HepG2 (cell line): ENCODE measurements around the gene IRF2. TPM values are rescaled to one million over a fixed set of nuclear protein-coding genes. Genes with fewer than 3 reads are reported as not detected.
A peak's percentile ranks its signal among the peaks of the same experiment; 100 is the strongest.

ENCODE experiments used
- ATM ChIP-seq: fragments of 450-650 bp; IDR thresholded peaks from 2 replicates; pipeline ENCODE4 v1.7.1; 2017; ENCODE audit warnings: mild to moderate bottlenecking, borderline replicate concordance
- CHCHD3 ChIP-seq: sonication (generic); formaldehyde crosslinking; IDR thresholded peaks from 2 replicates; pipeline ENCODE4 v1.8.0; 2022; ENCODE audit warnings: mild to moderate bottlenecking, missing genetic modification reagents, moderate library complexity
- JARID2 ChIP-seq: sonication (generic); formaldehyde crosslinking; IDR thresholded peaks from 2 replicates; pipeline ENCODE4 v1.8.1; 2023; ENCODE audit warnings: missing genetic modification reagents, inconsistent platforms; ENCODE audit not compliant: insufficient replicate concordance
- POGK ChIP-seq: sonication (generic); formaldehyde crosslinking; conservative IDR thresholded peaks from 2 replicates; pipeline ENCODE4 v1.8.0; 2022; ENCODE audit warnings: mild to moderate bottlenecking, moderate library complexity, missing genetic modification reagents
- SP1 ChIP-seq, 2 experiments: fragments of 450-650 bp in 1 of 2; sonication (generic) in 1 of 2; formaldehyde crosslinking in 1 of 2; IDR thresholded peaks; 2 replicates each; pipeline versions ENCODE4 v1.4.0 to v1.6.1; 2016 to 2020; ENCODE audit warnings: missing genetic modification reagents in 1 of 2
- TOPORS ChIP-seq: sonication (generic); formaldehyde crosslinking; IDR thresholded peaks from 2 replicates; pipeline ENCODE4 v1.8.0; 2023; ENCODE audit warnings: mild to moderate bottlenecking, missing genetic modification reagents
- TP53 ChIP-seq: sonication (generic); formaldehyde crosslinking; conservative IDR thresholded peaks from 2 replicates; pipeline ENCODE4 v1.4.0; 2020; ENCODE audit warnings: missing genetic modification reagents
- YEATS2 ChIP-seq: sonication (generic); formaldehyde crosslinking; IDR thresholded peaks from 2 replicates; pipeline ENCODE4 v1.4.0; 2020; ENCODE audit warnings: missing genetic modification reagents, borderline replicate concordance
- ZBTB49 ChIP-seq: sonication (generic); formaldehyde crosslinking; IDR thresholded peaks from 2 replicates; pipeline ENCODE4 v1.4.0; 2020; ENCODE audit warnings: missing genetic modification reagents, borderline replicate concordance
- ZIK1 ChIP-seq: sonication (generic); formaldehyde crosslinking; IDR thresholded peaks from 2 replicates; pipeline ENCODE4 v1.5.0; 2020; ENCODE audit warnings: mild to moderate bottlenecking, low read depth, missing genetic modification reagents, borderline replicate concordance
- ZMAT5 ChIP-seq: sonication (generic); formaldehyde crosslinking; IDR thresholded peaks from 2 replicates; pipeline ENCODE4 v1.5.0; 2020; ENCODE audit warnings: mild to moderate bottlenecking, low read depth, missing genetic modification reagents, borderline replicate concordance
- ZNF503 ChIP-seq: sonication (generic); formaldehyde crosslinking; IDR thresholded peaks from 2 replicates; pipeline ENCODE4 v1.4.0; 2020; ENCODE audit warnings: missing genetic modification reagents
- ZNF687 ChIP-seq: sonication (generic); formaldehyde crosslinking; IDR thresholded peaks from 2 replicates; pipeline ENCODE4 v1.5.1; 2020; ENCODE audit warnings: mild to moderate bottlenecking, missing genetic modification reagents, moderate library complexity
- ZNF776 ChIP-seq: sonication (generic); formaldehyde crosslinking; IDR thresholded peaks from 2 replicates; pipeline ENCODE4 v1.4.0; 2020; ENCODE audit warnings: mild to moderate bottlenecking, missing genetic modification reagents
- ZNF780A ChIP-seq: sonication (generic); formaldehyde crosslinking; IDR thresholded peaks from 2 replicates; pipeline ENCODE4 v1.8.0; 2022; ENCODE audit warnings: mild to moderate bottlenecking, missing genetic modification reagents, moderate library complexity
- polyA plus RNA-seq, 8 experiments: library from polyadenylated mRNA; depleted of rRNA in 3 of 8; stranded (reverse) in 7 of 8; unstranded in 1 of 8; fragments of >200 nt; fragmentation: Illumina TruSeq in 4 of 8; extraction: Trizol in 4 of 8; gene quantifications; 2 replicates each; pipeline versions ENCODE4 v1.2.1 to v1.2.3, GENCODE V29; 2011 to 2016; ENCODE audit warnings: low read depth in 4 of 8, missing spikeins in 1 of 8, mixed read lengths in 1 of 8; ENCODE audit not compliant: insufficient read depth in 1 of 8
- total RNA-seq, 5 experiments: library from RNA; depleted of rRNA; stranded (reverse); fragments of >200 nt; fragmentation: Illumina TruSeq; extraction: Trizol; gene quantifications; 2 replicates each; pipeline ENCODE4 v1.2.3, GENCODE V29; 2016; ENCODE audit warnings: low read depth in 1 of 5

Gene IRF2
- total and polyA plus RNA-seq, 2 of the 13 experiments (the other 11 are each of a cell fraction or from before 2014, with no cell fraction given) = 15.5 to 28.8 TPM

GRCh38 chr4:184348311-184349233 lies 125.8 kb downstream of the IRF2 start (continued):
- TF ChIP-seq ZNF687 (CRISPR knock-in tag) (no peak; the same call in 1 of the 2 replicates), TP53 (CRISPR knock-in tag) (no peak; the same call in 1 of the 2 replicates), ATM (no peak), ZMAT5 (CRISPR knock-in tag) (no peak), ZIK1 (CRISPR knock-in tag) (no peak), ZNF780A (CRISPR knock-in tag) (no peak), ZBTB49 (CRISPR knock-in tag) (no peak), JARID2 (CRISPR knock-in tag) (no peak), ZNF776 (CRISPR knock-in tag) (no peak), CHCHD3 (CRISPR knock-in tag) (no peak), YEATS2 (CRISPR knock-in tag) (no peak), SP1 (IDR thresholded peaks at IDR 0.05) (no peak), SP1 (CRISPR knock-in tag; IDR thresholded peaks at IDR 0.05) (no peak), POGK (CRISPR knock-in tag) (no peak), TOPORS (CRISPR knock-in tag) (peak; percentile 78; the same call in 1 of the 2 replicates), ZNF503 (CRISPR knock-in tag) (peak; percentile 49; the same call in 1 of the 2 replicates)
